Mucosa of rectum (tissue), 2 donors: ENCODE measurements around the gene ZDHHC24.

Source experiments
- H3K27ac ChIP-seq, 2 donors: one replicate each; pipeline ENCODE4 v1.7.0; 2013; ENCODE audit warnings: inconsistent platforms in 2 of 2, low read depth in 2 of 2, low read length in 2 of 2
- H3K27me3 ChIP-seq, 2 donors: one replicate each; pipeline ENCODE4 v1.7.0; 2013; ENCODE audit warnings: low read length in 2 of 2; ENCODE audit not compliant: control insufficient read depth in 2 of 2, insufficient read depth in 2 of 2
- H3K36me3 ChIP-seq, 2 donors: one replicate each; pipeline ENCODE4 v1.7.0; 2013; ENCODE audit warnings: low read length in 2 of 2; ENCODE audit not compliant: control insufficient read depth in 2 of 2, insufficient read depth in 2 of 2
- H3K4me1 ChIP-seq, 2 donors: one replicate each; pipeline ENCODE4 v1.7.0; 2013; ENCODE audit warnings: low read length in 2 of 2, mild to moderate bottlenecking in 1 of 2; ENCODE audit not compliant: control insufficient read depth in 2 of 2, insufficient read depth in 2 of 2
- H3K4me3 ChIP-seq, 2 donors: one replicate each; pipeline ENCODE4 v1.7.0; 2013; ENCODE audit warnings: low read length in 2 of 2
- H3K9ac ChIP-seq, 2 donors: one replicate each; pipeline ENCODE4 v1.7.0; 2013; ENCODE audit warnings: low read length in 2 of 2, low read depth in 1 of 2, mild to moderate bottlenecking in 1 of 2
- H3K9me3 ChIP-seq, 2 donors: one replicate each; pipeline ENCODE4 v1.7.0; 2013; ENCODE audit warnings: low read length in 2 of 2; ENCODE audit not compliant: control insufficient read depth in 2 of 2
- donor health status: healthy.
- donor health status: Normal muscosa, but diverticular disease.

Gene ZDHHC24

GRCh38 chr11:66566221-66566620 is 20.4 kb upstream of the ZDHHC24 start:
- no peak overlapping the region for H3K27ac ChIP-seq
- no peak overlapping the region for H3K4me3 ChIP-seq
- no peaks in the 10 kb centered on the region for H3K36me3 ChIP-seq
- no peak overlapping the region for H3K9ac ChIP-seq
- H3K4me1 ChIP-seq, result peaks cover 4% of the 10 kb centered on the region in 2 donors
- H3K27me3 ChIP-seq, result no peaks in the 10 kb centered on the region
- no peaks in the 10 kb centered on the region for H3K9me3 ChIP-seq

GRCh38 chr11:66564984-66565383 is 19.1 kb upstream of the ZDHHC24 start:
- Histone ChIP-seq H3K4me3 (no peak overlapping the region), H3K36me3 (no peaks in the 10 kb centered on the region)

GRCh38 chr11:66564538-66564937 is 18.7 kb upstream of the ZDHHC24 start:
- Histone ChIP-seq H3K4me3 (no peak overlapping the region), H3K36me3 (no peaks in the 10 kb centered on the region), H3K4me1 (peaks cover 4% of the 10 kb centered on the region in 2 donors), H3K27me3 (no peaks in the 10 kb centered on the region), H3K9ac (no peak overlapping the region), H3K9me3 (no peaks in the 10 kb centered on the region), H3K27ac (no peak overlapping the region)

More at GRCh38 chr11:66564984-66565383, 19.1 kb upstream of the ZDHHC24 start:
- Histone ChIP-seq H3K27ac (no peak overlapping the region), H3K27me3 (no peaks in the 10 kb centered on the region), H3K9me3 (no peaks in the 10 kb centered on the region), H3K4me1 (peaks cover 4% of the 10 kb centered on the region in 2 donors), H3K9ac (no peak overlapping the region)

GRCh38 chr11:66563832-66564231 is 18.0 kb upstream of the ZDHHC24 start:
- H3K4me1 ChIP-seq, result peaks cover 4 to 6% of the 10 kb centered on the region in 2 donors
- H3K9ac ChIP-seq, result no peak overlapping the region
- no peak overlapping the region for H3K4me3 ChIP-seq
- H3K27me3 ChIP-seq, result no peaks in the 10 kb centered on the region
- no peaks in the 10 kb centered on the region for H3K9me3 ChIP-seq
- H3K36me3 ChIP-seq, result no peaks in the 10 kb centered on the region
- no peak overlapping the region for H3K27ac ChIP-seq

- Histone ChIP-seq H3K27ac (no peak overlapping the region), H3K36me3 (no peaks in the 10 kb centered on the region), H3K4me1 (peaks cover 0 to 6% of the 10 kb centered on the region in 2 donors), H3K4me3 (no peak overlapping the region), H3K9ac (no peak overlapping the region), H3K9me3 (no peaks in the 10 kb centered on the region), H3K27me3 (peaks cover under 1% of the 10 kb centered on the region in 2 donors)
These were observed 17.2 kb upstream of the ZDHHC24 start for GRCh38 chr11:66562907-66563583.

GRCh38 chr11:66562275-66562674 is 16.4 kb upstream of the ZDHHC24 start:
- Histone ChIP-seq H3K36me3 (no peaks in the 10 kb centered on the region), H3K9me3 (no peaks in the 10 kb centered on the region), H3K27me3 (peaks cover 2 to 5% of the 10 kb centered on the region in 2 donors), H3K27ac (no peak overlapping the region), H3K4me1 (peaks cover 0 to 2% of the 10 kb centered on the region in 2 donors), H3K9ac (no peak overlapping the region), H3K4me3 (no peak overlapping the region)

GRCh38 chr11:66561975-66562248 is 16.1 kb upstream of the ZDHHC24 start:
- Histone ChIP-seq H3K9ac (no peak overlapping the region), H3K36me3 (no peaks in the 10 kb centered on the region), H3K4me3 (no peak overlapping the region), H3K9me3 (no peaks in the 10 kb centered on the region), H3K27ac (no peak overlapping the region), H3K4me1 (peaks cover 0 to 2% of the 10 kb centered on the region in 2 donors), H3K27me3 (peaks cover 2 to 5% of the 10 kb centered on the region in 2 donors)

- H3K9ac ChIP-seq, result no peak overlapping the region
- peaks cover 0 to 2% of the 10 kb centered on the region in 2 donors for H3K4me1 ChIP-seq
- H3K36me3 ChIP-seq, result no peaks in the 10 kb centered on the region
- peaks cover 2 to 5% of the 10 kb centered on the region in 2 donors for H3K27me3 ChIP-seq
- no peaks in the 10 kb centered on the region for H3K9me3 ChIP-seq
- H3K27ac ChIP-seq, result no peak overlapping the region
- no peak overlapping the region for H3K4me3 ChIP-seq
These were observed 15.5 kb upstream of the ZDHHC24 start for GRCh38 chr11:66561178-66561974.

GRCh38 chr11:66559866-66560676 is 14.2 kb upstream of the ZDHHC24 start:
- Histone ChIP-seq H3K36me3 (no peaks in the 10 kb centered on the region), H3K27ac (no peak overlapping the region), H3K9me3 (no peaks in the 10 kb centered on the region), H3K27me3 (peaks cover 2 to 5% of the 10 kb centered on the region in 2 donors), H3K4me3 (no peak overlapping the region), H3K4me1 (peaks cover 0 to 2% of the 10 kb centered on the region in 2 donors), H3K9ac (no peak overlapping the region)
